Stimulated activated CD8-positive, alpha-beta memory T cell treated with anti-CD3 and anti-CD28 coated beads, Interleukin-15, amount 100 ng/mL, for 4 hours (primary cell): ENCODE results near the gene TPK1.
A peak's percentile ranks its signal among the peaks of the same experiment; 100 is the strongest.
"Not testable (repeated sequence)": the region's sequence is repeated elsewhere in the genome, so short reads cannot be mapped to it uniquely, and the experiment has no call there.

Source experiments
- DNase-seq, 2 donors: peaks; one replicate each; pipeline ENCODE4 v3.0.0-alpha.2; 2020; ENCODE audit warnings: low read depth in 2 of 2

Gene TPK1

DNA sequence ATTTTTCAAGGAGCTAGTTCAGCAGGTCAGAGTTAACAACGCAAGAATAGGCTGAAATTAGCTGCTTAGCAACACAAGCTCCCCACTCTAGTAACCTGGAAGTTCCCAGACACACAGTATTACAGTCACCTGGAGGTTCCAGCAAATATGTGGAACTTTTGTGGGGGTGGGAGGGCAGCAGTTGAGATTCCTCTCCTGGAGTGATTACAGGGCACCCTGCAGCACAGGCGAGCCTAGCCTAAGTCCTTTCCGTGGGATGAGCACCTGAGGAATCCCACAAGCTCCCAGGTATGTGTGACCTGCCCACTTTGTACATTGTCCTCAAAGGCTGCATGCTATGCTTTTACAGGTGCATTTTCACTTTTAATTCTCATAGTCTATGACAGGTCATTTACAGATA, 13.6 kb downstream of the TPK1 start:
- no peak for DNase-seq

DNA sequence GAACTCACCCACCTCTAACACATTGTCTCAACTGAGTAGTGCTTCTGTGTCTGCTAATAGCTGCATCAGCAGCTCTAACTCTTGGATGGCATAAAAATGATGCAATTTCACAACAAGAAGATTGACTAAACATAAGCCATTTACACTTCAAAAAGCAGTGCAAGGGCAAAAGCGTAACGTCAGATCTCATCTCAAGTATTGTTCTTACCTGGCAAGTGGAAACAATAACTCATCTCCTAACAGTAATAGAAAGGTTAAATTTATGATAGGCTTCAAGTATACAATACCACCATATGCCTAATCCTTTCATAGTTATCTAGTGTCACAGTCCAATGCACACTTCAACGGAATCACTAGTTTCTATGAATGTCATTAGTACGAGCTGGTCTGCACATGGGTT, 14.8 kb downstream of the TPK1 start:
- no peak for DNase-seq

DNA sequence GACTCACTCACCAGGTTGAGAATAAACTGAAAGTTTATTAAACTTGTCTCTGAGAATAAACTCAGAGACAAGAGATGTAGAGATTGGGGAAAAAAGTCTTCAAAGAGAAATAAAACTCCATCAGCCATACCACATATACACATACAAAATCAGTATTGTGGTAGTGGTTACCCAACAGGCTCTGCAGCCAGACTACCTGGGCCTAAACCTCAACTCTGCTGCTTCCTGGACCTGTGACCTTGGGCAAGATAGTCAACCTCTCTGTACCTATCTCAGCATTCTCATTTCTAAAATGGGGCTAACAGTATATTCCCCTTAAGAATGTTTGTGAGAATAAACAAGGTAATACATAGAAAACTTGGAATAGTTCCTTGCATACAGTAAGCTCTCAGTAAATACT, 15.3 kb downstream of the TPK1 start:
- no peak for DNase-seq

DNA sequence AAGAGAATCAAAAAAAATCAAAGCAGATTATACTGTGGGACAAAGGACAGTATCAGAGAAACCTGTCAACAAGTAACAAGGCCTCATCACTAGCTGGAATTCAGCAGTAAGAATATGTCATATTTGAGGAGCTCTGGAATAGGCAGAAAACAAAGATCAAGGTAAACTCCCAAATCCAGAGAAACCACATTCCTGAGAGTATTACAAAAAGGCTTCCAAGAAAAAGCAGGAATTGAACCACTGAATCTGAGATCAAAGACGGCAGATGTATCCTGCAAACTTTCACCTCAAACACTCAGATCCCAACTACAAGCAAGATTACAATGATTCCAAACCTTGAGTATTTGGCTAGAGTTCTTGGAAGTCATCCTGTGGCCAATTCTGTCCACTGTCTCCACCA, 16.3 kb downstream of the TPK1 start:
- DNase-seq: no peak

DNA sequence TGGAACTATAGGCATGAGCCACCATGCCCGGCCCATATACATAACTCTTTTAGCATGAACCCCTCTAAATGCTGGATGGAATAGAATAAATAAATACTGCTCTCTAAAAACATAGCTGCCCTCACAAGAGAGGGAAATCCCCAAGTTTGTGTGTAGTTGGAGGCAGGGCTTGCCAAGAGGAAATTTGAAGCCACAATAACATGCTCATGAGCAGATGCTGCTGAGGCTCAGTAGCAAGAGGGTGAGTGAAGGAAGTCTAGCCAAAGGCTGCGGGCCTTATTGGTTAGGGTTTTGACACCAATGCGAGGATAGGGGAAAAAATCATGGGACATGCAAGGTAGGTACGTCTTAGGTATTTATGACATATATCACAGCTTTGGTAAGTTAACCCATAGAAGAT, 17.3 kb downstream of the TPK1 start:
- DNase-seq: peak in 1 of 2 donors; percentile 31

DNA sequence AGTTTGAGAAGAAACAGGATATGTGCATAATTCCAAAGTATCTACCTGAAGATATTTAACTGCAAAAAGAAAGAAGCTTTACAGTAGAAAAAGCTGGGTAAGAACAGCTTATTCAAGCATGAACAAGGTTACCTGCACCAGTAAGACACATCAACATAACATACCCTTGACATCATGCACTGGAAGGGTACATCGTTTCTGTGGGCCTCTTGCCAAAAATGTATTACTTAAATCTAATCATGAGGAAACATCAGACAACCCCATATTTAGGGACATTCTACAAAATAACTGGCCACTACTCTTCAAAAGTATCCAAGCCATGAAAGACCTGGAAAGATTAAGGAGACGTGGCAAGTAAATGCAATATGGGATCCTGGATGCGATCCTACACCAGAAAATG, 18.9 kb downstream of the TPK1 start:
- DNase-seq: no peak

DNA sequence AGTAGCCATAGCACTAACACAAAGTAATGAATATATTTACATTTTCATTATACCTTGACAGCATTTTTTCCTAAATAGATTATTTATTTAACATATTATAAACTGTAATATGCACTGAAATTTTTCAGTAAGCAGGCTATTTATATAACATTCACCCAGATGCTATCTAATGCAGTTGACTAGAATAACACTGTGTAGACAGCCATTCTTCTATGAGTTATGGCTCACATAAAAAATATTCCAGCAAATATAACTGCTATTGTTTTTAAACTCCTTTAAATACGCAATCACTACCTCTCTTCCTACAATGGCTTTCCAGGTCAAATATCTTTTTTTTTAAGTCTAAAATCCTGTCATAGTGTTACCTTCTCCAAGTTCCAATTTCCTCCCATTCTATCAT, 21.6 kb downstream of the TPK1 start:
- no peak for DNase-seq

DNA sequence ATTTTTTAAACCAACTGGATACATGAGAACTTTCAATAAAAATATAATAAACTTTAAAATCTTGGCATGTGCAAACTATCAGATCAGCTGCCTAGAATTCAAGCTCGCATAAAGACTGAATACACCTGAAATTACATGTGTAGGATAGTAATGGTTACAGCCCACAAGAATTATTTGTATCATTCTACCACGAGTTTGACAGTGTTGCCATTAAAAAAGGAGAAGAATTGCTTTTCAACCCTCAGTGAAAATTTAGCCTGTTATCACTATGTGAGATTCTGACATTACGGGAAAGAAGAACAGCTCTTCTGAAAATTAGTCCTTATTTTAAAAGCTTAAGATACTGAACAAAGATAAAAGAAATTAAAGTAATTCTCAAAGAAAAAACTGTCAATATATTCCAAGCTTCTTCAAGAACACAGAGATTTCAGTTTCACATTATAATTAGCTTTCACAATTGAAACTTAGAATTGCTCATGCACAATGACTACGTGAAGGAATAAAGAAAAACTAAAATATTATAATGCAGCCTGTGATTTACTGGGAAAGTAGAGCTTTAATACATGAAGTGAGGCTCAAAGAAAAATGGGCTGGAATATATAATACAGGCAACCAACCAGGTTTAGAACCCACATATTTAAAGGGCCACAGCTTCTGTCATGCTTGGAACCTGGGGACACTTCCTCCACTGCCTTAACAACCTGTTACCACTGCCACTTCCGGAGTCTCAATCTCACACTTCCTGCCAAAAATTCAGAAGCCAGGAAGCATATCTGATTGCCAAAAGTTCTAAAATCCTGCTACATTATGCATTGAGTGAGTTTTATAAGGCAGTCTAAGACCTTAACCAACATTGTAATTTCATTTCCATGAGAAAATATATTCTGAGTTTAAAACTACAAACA, 23.2 kb downstream of the TPK1 start:
- no peak for DNase-seq

DNA sequence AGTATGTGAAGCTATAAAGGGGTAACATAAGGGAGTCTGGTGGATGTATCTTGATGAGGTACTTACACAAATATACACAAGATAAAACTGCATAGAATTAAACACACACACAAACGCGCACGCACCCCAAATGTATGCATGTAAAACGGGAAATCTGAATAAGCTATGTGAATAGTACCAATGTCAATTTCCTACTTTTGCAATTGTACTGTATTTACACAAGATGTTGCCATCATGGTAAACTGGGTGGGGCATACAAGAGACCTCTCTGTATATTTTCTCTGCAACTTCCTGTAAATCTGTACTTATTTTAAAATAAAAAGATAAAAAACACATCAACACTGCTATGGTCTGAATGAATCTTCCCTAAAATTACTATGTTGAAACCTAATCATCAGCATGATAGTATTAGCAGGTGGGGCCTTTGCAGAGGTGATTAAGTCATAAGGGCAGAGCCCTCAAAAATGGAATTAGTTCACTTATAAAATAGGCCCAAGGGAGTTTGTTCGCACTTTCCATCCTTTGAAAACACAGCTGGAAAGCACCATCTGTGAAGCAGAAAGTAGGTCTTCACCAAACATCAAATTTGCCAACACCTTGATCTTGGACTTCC, 30.1 kb downstream of the TPK1 start:
- DNase-seq: no peak

DNA sequence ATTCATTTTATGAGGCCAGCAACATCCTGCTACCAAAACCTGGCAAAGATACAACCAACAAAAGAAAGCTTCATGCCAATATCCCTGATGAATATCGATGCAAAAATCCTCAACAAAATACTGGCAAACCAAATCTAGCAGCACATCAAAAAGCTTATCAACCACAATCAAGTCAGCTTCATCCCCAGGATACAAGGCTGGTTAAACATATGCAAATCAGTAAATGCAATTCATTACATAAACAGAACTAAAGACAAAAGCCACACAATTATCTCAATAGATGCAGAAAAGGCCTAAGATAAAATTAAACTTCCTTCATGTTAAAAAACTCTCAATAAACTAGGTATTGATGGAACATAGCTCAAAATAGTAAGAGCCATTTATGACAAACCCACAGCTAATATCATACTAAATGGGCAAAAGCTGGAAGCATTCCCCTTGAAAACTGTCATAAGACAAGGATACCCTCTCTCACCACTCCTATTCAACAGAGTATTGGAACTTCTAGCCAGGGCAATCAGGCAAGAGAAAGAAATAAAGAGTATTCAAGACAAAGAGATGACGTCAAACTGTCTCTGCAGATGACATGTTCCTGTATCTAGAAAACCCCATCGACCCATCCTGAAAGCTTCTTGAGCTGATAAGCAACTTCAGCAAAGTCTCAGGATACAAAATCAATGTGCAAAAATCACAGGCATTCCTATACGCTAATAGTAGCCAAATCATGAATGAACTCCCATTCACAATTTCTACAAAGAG, 35.0 kb downstream of the TPK1 start:
- DNase-seq: not testable (repeated sequence)

DNA sequence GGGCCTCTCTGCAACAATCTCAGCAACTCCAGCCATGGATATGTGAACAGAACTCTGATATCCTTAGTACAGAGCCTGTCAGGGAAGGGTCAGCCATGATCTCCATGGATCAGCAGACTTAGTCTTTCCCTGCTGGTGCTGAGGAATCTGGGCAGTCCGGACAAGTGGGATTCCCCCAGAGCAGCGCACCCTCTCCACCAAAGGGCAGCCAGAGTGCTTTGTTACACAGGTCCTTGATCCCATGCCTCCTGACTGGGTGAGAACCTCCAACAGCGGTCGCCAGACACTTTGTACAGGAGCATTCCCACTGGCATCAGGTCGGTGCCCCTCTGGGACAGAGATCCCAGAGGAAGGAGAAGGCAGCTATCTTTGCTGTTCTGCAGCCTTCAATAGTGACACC, 38.9 kb downstream of the TPK1 start:
- no peak for DNase-seq

DNA sequence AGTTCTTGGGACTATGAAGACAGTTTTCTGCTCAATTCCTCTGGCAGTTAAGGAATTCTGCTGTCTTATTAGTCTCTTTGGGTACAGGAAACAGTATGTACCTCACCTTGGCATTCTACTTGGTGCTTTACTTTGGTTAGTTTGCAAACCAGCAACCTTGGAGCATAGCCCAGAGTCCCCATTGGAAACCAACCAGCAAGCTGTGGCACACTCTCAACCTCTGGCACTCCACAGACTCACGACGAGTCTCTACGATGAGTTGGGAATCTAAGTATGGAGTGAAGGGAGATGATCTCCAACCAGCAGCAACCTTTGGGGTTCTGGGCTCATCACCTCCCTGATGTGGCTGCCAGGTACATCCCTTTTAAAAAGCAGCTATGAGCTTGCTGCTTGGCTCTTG, 43.8 kb downstream of the TPK1 start:
- DNase-seq: no peak

DNA sequence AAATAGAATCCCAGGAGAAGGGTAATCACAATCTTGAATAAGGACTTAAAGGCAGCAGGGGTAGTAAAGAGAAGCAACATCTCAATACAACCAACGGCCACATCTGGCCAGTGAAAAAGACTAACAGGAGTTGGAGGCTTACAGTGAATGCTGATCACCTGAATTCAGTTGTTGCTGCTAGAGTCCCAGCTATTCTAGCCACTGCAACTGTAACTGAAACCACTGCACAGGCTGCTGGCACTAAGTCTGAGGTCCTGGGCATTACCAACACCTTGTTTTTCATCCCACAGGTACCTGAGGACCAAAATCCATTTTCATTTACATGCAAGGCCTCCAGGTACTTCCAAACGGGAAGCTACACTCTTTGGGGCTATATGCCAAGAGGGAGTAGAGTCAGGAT, 44.4 kb downstream of the TPK1 start:
- no peak for DNase-seq

DNA sequence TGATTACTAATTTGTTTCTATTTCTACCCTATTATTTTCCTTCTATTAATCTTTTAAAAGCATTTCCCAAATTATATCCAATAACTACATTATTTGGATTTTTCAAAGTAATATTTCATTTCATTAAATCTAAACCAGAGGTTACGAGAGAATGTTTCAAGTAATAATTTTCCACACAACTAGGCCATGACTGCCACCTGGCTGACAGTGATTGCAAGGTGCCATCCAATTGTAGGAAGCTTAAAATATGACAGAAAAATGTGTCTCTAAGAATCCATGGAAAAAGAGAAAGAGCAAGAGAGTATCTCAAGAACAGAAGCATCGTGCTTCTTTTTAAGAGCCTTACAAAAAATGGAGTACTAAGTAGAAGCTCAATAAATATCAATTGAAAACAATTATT, 48.7 kb downstream of the TPK1 start:
- DNase-seq: no peak

DNA sequence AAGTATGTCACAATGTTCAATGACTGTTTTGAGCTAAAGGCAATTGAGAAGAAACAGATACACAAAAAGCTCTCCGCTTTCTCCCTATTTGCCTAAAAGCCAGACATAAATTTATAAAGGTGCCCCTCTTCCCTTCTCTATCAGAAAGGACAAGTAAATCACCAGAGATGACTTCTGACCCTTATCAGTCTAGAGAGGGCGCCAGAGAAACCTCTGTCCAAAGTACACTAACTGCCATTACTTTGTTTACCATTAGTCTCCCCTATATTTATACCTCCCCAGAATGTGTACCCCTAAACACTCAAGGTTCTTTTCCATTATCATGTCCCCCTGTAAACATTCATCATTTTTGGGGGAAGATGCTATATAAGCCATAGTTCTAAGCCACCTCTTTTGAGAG, 49.3 kb downstream of the TPK1 start:
- DNase-seq: no peak

DNA sequence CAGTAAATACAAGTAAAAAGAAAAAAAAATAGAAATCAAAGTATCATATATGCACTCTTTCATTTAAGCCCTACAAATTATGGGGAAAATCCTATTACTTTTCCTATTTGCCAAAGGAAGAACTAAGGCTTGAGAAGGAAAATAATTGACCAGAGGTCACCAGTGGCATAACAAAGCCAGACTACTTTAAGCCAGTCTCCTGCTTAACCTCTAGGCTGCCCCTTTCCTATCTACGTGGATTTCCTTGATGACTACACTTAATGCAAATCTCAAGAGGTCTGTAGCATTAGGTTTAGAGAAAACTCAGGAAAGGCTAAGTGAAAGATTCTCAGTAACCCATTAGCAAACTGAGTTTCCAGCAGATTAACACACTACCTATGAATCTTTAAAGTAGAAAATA, 49.8 kb downstream of the TPK1 start:
- DNase-seq: no peak

DNA sequence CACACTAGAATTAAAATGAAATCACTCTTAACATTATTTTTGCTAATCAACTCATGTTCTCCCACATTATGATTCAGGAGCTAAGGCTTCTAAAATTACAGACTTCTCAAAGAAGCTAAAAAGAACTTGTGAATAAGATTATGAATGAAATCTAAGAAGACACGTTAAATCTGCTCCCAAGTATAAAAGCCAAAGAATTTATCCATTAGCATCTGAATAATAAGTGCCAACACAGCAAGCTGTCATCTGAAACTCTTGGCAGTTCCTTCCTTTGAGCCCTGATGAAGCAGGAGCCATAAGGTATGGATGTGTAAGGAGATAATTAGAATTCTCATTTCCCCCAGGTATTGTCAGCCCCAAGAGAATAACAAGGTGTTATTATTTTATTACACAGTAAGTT, 50.3 kb downstream of the TPK1 start:
- DNase-seq: no peak

DNA sequence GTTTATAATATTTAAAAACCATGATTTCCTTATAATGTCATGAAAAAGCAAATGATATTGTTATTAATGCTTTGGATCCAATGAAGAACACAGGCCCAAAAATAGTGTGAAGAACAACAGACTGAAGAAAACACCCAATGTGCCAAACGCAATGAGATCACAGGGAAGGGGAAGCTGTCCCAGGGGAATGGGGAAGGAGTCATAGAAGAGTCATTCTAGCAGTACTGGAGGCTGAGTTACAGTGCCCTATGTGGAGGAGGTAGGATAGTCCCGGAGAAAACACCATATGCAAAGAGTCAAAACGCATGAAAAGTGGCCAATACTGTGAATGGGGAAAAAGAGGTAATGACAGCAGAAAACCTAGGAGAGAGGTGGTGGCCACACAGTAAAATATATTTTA, 50.9 kb downstream of the TPK1 start:
- DNase-seq: no peak

DNA sequence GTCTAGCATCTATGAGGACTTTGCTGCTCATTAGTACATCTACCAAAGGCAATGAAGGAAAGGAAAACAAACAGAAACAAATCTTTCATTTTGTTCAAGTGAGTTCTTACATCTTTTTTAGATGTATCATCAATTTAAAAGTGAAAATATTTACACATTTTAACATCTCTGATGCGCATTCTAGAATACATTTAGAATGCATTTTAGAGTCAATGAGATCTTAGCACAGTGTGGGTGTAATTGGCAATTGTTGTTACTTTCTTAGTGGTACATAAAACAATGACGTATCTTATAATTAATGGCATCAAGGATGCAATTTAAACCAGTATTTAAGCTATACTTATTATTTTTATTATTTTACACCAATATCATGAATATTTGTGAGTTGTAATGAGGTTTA, 51.4 kb downstream of the TPK1 start:
- DNase-seq: no peak

DNA sequence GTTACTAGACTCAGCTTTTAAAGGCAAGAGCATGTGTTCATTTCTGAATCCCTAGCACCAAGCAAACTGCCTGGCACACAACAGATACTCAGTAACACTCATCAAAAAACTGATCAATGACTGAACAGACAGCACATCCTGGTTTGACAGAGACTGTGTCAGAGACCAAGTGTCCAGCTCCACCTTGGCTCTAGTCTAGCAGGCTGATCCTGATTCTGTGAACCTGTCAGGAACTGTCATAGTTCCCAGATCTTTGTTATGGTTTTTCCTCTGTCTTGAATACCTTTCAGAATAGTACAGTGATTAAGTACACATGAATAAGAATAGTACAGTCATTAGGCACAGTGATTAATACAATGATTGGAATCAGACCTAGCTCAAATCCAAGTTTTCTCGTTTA, 53.0 kb downstream of the TPK1 start:
- DNase-seq: no peak

DNA sequence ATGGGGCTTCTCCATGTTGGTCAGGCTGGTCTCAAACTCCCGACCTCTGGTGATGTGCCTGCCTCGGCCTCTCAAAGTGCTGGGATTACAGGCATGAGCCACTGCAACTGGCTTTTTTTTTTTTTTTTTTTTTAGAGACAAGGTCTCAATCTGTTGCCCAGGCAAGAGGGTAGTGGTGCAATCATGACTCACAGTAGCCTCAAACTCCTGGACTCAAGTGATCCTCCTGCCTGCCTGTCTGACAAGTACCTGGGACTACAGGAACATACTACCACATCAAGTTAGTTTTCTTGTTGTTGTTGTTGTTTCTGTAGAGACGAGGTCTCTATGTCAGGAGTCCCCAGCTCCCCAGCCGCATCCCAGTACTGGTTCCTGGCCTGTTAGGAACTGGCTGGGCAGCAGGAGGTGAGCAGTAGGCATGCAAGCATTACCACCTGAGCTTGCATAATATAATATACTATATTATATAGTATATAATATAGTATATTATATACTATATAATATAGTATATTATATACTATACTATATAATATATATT, 55.7 kb downstream of the TPK1 start:
- DNase-seq: no peak

DNA sequence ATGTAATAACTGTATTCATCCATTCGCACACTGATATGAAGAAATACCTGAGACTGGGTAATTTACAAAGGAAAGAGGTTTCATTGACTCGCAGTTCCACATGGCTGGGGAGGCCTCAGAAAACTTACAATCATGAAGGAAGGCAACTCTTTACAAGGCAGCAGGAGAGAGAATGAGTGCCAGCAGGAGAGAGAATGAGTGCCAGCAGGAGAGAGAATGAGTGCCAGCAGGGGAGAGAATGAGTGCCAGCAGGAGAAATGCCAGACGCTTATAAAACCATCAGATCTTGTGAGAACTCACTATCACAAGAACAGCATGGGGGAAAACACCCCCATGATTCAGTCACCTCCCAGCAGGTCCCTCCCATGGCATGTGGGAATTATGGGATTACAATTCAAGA, 58.0 kb downstream of the TPK1 start:
- not testable (repeated sequence) for DNase-seq
